Heart right ventricle (tissue), 16 donors: ENCODE data around the gene CAPZA2. TPM values are rescaled to one million over a fixed set of nuclear protein-coding genes. Genes with fewer than 3 reads are reported as not detected.
"Not testable (repeated sequence)": the region's sequence is repeated elsewhere in the genome, so short reads cannot be mapped to it uniquely, and the experiment has no call there.

Experiments used
- ATAC-seq, 8 donors: fragments of 200-7000 bp; cut with Tn5 transposase; one replicate each; pipeline ENCODE4 v1.9.1; 2020; ENCODE audit warnings: mild to moderate bottlenecking in 8 of 8, moderate library complexity in 8 of 8, moderate number of reproducible peaks in 1 of 8
- DNase-seq, 2 donors: peaks; one replicate each; pipeline ENCODE4 v3.0.0-alpha.2; 2020
- H3K27ac ChIP-seq, 10 donors: fragments of 200-600 bp; sonication (generic) in 2 of 10; one replicate each; pipeline versions ENCODE4 v1.5.0 to v1.8.0; 2020 to 2022; ENCODE audit warnings: mild to moderate bottlenecking in 3 of 10
- H3K27me3 ChIP-seq, 7 donors: fragments of 200-600 bp; one replicate each; pipeline ENCODE4 v1.8.0; 2021 to 2022; ENCODE audit warnings: mild to moderate bottlenecking in 2 of 7
- H3K36me3 ChIP-seq, 9 donors: fragments of 200-600 bp; sonication (generic) in 1 of 9; one replicate each; pipeline versions ENCODE4 v1.5.0 to v1.8.0; 2020 to 2022; ENCODE audit warnings: mild to moderate bottlenecking in 2 of 9
- H3K4me1 ChIP-seq, 9 donors: fragments of 200-600 bp; sonication (generic) in 1 of 9; one replicate each; pipeline versions ENCODE4 v1.5.0 to v1.8.0; 2020 to 2022; ENCODE audit warnings: mild to moderate bottlenecking in 4 of 9
- H3K4me3 ChIP-seq, 10 donors: fragments of 200-600 bp; sonication (generic) in 2 of 10; one replicate each; pipeline versions ENCODE4 v1.5.0 to v1.8.0; 2020 to 2022; ENCODE audit warnings: mild to moderate bottlenecking in 7 of 10, moderate library complexity in 2 of 10
- H3K9me3 ChIP-seq, 11 donors: fragments of 200-600 bp in 10 of 11; sonication (generic) in 2 of 11; one replicate each; pipeline versions ENCODE4 v1.5.0 to v1.8.0; 2013 to 2022; ENCODE audit warnings: mild to moderate bottlenecking in 2 of 11, control low read depth in 1 of 11, moderate library complexity in 1 of 11
- WGBS, 2 donors: extraction: QIAGEN DNeasy Blood & Tissue Kit; methylation state at CpG; one replicate each; pipeline ENCODE4 v1.1.7; 2013; ENCODE audit warnings: inconsistent platforms in 1 of 2; 5-methylcytosine and 5-hydroxymethylcytosine counted together
- intact Hi-C, 10 donors: fragments of 100-400 bp; cut with DNase I; formaldehyde crosslinking; loops; one replicate each; pipeline versions ENCODE4 v1.11.1 to v1.14.2; 2022
- polyA plus RNA-seq, 2 donors: library from polyadenylated mRNA; stranded (reverse); fragments of 200-250 nt; gene quantifications; one replicate each; pipeline ENCODE4 v1.2.3, GENCODE V29; 2013
- total RNA-seq, 10 donors: library from RNA; stranded (reverse); fragmentation: NEBNext Ultra II Directional in 3 of 10; extraction: Animal tissue kit (Norgen Biotek cat#: 25700) in 3 of 10; gene quantifications; one replicate each; pipeline versions ENCODE4 v1.2.1 to v1.2.4, GENCODE V29; 2021 to 2023
- TF ChIP-seq, protein P1 (sequence below), 9 donors: fragments of 200-600 bp; sonication (generic) in 2 of 9; IDR thresholded peaks; one replicate each; pipeline versions ENCODE4 v1.5.0 to v1.8.0; 2021 to 2022; ENCODE audit warnings: antibody characterized with exemption in 9 of 9, mild to moderate bottlenecking in 5 of 9, moderate library complexity in 1 of 9
- donor health status: Arrhythmogenic right ventricular cardiomyopathy.
- donor health status: ischemic (EF 13 %, LVEDD 7.1; RV severe dilation, severe dysfunction).
- donor health status: healthy with polysubstance abuse.
- donor health status: DM: no; HTN: yes; CAD: no.
- donor health status: DM: no; HTN: no; CAD: no.
- donor health status: ischemic (EF 25% LVEDD 6.9; RV normal size, moderate dysfunction).
- donor health status: ischemic (EF 25% LVEDD 5.7; RV mildly dilated, moderate dysfunction).
- donor health status: healthy.
- donor health status: DM: yes; HTN: yes; CAD: no.
- donor health status: Ischemic cardiomyopathy.
- donor health status: ischemic (EF 35%, LVEDD 5.7; RV mildly dilated, moderate dysfunction).
- donor health status: nonischemic (EF 11% LVEDD 7.7; RV severe dilation, severe dysfunction).
- donor health status: DM: yes; HTN: yes; CAD: no.
- donor health status: PGD.
- donor health status: ischemic (EF 29% LVEDD 5.4; RV normal size, mild dysfunction).
- donor health status: nonischemic (EF 23%, LVEDD 6.1; RV moderate dilation, normal function).

Gene CAPZA2
- total and polyA plus RNA-seq, 12 donors = 39.4 to 416 (median 332) TPM

DNA sequence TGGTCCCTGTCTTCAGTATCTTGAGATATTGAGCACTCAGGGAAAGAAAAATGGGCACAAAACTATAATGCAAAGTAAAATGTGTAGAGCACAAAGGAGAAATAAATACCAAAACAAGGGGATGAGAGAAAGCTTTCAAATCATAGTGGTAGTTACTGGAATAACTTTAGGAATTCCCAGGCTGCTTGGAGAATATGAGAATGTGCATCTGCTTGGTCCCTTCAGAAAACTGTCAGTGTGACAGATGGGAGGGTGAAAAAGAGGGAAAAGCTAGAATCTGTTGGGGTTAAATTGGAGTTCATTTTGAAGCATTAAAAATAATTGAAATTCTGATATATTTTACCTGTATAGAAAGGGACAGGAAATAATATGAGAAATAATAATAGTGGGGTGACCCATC is 106.2 kb downstream of the CAPZA2 start:
- intact Hi-C loops = no loop called here
- H3K27me3 ChIP-seq = no peaks in the 10 kb centered on the region
- TF ChIP-seq, protein P1, sequence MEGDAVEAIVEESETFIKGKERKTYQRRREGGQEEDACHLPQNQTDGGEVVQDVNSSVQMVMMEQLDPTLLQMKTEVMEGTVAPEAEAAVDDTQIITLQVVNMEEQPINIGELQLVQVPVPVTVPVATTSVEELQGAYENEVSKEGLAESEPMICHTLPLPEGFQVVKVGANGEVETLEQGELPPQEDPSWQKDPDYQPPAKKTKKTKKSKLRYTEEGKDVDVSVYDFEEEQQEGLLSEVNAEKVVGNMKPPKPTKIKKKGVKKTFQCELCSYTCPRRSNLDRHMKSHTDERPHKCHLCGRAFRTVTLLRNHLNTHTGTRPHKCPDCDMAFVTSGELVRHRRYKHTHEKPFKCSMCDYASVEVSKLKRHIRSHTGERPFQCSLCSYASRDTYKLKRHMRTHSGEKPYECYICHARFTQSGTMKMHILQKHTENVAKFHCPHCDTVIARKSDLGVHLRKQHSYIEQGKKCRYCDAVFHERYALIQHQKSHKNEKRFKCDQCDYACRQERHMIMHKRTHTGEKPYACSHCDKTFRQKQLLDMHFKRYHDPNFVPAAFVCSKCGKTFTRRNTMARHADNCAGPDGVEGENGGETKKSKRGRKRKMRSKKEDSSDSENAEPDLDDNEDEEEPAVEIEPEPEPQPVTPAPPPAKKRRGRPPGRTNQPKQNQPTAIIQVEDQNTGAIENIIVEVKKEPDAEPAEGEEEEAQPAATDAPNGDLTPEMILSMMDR (IDR thresholded peaks at IDR 0.05) = no peak
- no peak for ATAC-seq
- H3K36me3 ChIP-seq = no peaks in the 10 kb centered on the region
- DNase-seq = no peak
- no peak overlapping the region for H3K27ac ChIP-seq
- H3K9me3 ChIP-seq = no peaks in the 10 kb centered on the region
- H3K4me1 ChIP-seq = peaks cover 0 to 31% (median 15%) of the 10 kb centered on the region in 9 donors
- H3K4me3 ChIP-seq = no peak overlapping the region

GRCh38 chr7:116969371-116969902 is 107.0 kb downstream of the CAPZA2 start:
- Histone ChIP-seq H3K36me3 (peaks cover 0 to 4% (median 0%) of the 10 kb centered on the region in 9 donors), H3K9me3 (no peaks in the 10 kb centered on the region), H3K27ac (no peak overlapping the region), H3K4me3 (no peak overlapping the region), H3K27me3 (no peaks in the 10 kb centered on the region), H3K4me1 (peaks cover 0 to 26% (median 15%) of the 10 kb centered on the region in 9 donors)
- DNase-seq (no peak), ATAC-seq (no peak)
- intact Hi-C loops = no loop called here
- 95 to 97% methylated on average over 3 of the region's 3 CpGs for WGBS, 2 donors
- TF ChIP-seq, protein P1 (IDR thresholded peaks at IDR 0.05) = no peak

GRCh38 chr7:116970238-116970910 is 108.0 kb downstream of the CAPZA2 start:
- peaks cover 0 to 26% (median 15%) of the 10 kb centered on the region in 9 donors for H3K4me1 ChIP-seq
- no peaks in the 10 kb centered on the region for H3K9me3 ChIP-seq
- ATAC-seq (peak in 3 of 8 donors; percentile 37 to 72 (median 37)), DNase-seq (no peak)
- TF ChIP-seq, protein P1 (IDR thresholded peaks at IDR 0.05) = no peak
- intact Hi-C loops = no loop called here
- no peaks in the 10 kb centered on the region for H3K27me3 ChIP-seq
- no peak overlapping the region for H3K4me3 ChIP-seq
- 46 to 51% methylated on average over 3 of the region's 3 CpGs for WGBS, 2 donors
- H3K36me3 ChIP-seq = peaks cover 0 to 5% (median 0%) of the 10 kb centered on the region in 9 donors
- no peak overlapping the region for H3K27ac ChIP-seq

GRCh38 chr7:116971153-116971552 is 108.8 kb downstream of the CAPZA2 start:
- H3K4me3 ChIP-seq, DNase-seq, intact Hi-C loops, ATAC-seq, H3K9me3 ChIP-seq, H3K36me3 ChIP-seq, H3K27ac ChIP-seq, H3K27me3 ChIP-seq: not testable (repeated sequence)
- H3K4me1 ChIP-seq = peaks cover 0 to 26% (median 15%) of the 10 kb centered on the region in 9 donors

Other genes starting within 250 kb of the CAPZA2 start
- 10 to 100 TPM; 11.0 to 23.3 (median 15.6) TPM for gene MET, start 190.4 kb upstream of the CAPZA2 start, total RNA-seq
- gene MET, start 190.4 kb upstream of the CAPZA2 start, polyA plus RNA-seq = 1 to 10 TPM; 3.1 to 4.7 TPM
- 10 to 100 TPM; 20.6 to 40.2 (median 24.4) TPM for gene ST7, start 90.9 kb downstream of the CAPZA2 start, total RNA-seq
- 10 to 100 TPM; 20.1 to 22.7 TPM for gene ST7, start 90.9 kb downstream of the CAPZA2 start, polyA plus RNA-seq